SJCRH30 (cell line): ENCODE results near the gene CDC42BPA. TPM values are rescaled to one million over a fixed set of nuclear protein-coding genes. Genes with fewer than 3 reads are reported as not detected.
A peak's percentile ranks its signal among the peaks of the same experiment; 100 is the strongest.
"Not testable (repeated sequence)": the region's sequence is repeated elsewhere in the genome, so short reads cannot be mapped to it uniquely, and the experiment has no call there.

Source experiments
- DNase-seq, 2 experiments: peaks; one replicate each; pipeline ENCODE4 v3.0.0-alpha.2; 2015 to 2020
- H3K27ac ChIP-seq: fragments of 250-450 bp; sonication (Bioruptor Pico); 2 replicates; pipeline ENCODE4 v1.5.1; 2020; ENCODE audit warnings: mild to moderate bottlenecking, moderate library complexity
- H3K27me3 ChIP-seq: fragments of 250-450 bp; sonication (Bioruptor Pico); 2 replicates; pipeline ENCODE4 v1.5.1; 2020; ENCODE audit warnings: mild to moderate bottlenecking, moderate library complexity
- H3K36me3 ChIP-seq: fragments of 250-450 bp; sonication (Bioruptor Pico); 2 replicates; pipeline ENCODE4 v1.5.1; 2020; ENCODE audit warnings: mild to moderate bottlenecking, moderate library complexity
- H3K4me1 ChIP-seq: fragments of 250-450 bp; sonication (Bioruptor Pico); 2 replicates; pipeline ENCODE4 v1.5.1; 2020; ENCODE audit warnings: mild to moderate bottlenecking, moderate library complexity
- H3K4me3 ChIP-seq: fragments of 250-450 bp; sonication (Bioruptor Pico); 2 replicates; pipeline ENCODE4 v1.5.1; 2020; ENCODE audit warnings: mild to moderate bottlenecking, moderate library complexity
- H3K9me3 ChIP-seq: fragments of 250-450 bp; sonication (Bioruptor Pico); replicated peaks from 2 replicates; pipeline ENCODE4 v1.5.1; 2020; ENCODE audit warnings: mild to moderate bottlenecking, moderate library complexity
- total RNA-seq: library from RNA; depleted of rRNA; stranded (reverse); fragments of >200 nt; shearing (Covaris generic); gene quantifications from 2 replicates; pipeline ENCODE4 v1.2.3, GENCODE V29; 2014; rRNA removed

The CDC42BPA gene, protein sequence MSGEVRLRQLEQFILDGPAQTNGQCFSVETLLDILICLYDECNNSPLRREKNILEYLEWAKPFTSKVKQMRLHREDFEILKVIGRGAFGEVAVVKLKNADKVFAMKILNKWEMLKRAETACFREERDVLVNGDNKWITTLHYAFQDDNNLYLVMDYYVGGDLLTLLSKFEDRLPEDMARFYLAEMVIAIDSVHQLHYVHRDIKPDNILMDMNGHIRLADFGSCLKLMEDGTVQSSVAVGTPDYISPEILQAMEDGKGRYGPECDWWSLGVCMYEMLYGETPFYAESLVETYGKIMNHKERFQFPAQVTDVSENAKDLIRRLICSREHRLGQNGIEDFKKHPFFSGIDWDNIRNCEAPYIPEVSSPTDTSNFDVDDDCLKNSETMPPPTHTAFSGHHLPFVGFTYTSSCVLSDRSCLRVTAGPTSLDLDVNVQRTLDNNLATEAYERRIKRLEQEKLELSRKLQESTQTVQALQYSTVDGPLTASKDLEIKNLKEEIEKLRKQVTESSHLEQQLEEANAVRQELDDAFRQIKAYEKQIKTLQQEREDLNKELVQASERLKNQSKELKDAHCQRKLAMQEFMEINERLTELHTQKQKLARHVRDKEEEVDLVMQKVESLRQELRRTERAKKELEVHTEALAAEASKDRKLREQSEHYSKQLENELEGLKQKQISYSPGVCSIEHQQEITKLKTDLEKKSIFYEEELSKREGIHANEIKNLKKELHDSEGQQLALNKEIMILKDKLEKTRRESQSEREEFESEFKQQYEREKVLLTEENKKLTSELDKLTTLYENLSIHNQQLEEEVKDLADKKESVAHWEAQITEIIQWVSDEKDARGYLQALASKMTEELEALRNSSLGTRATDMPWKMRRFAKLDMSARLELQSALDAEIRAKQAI (N-terminal part only)
- total RNA-seq = 50.8 and 57.1 TPM in 2 replicates

DNA sequence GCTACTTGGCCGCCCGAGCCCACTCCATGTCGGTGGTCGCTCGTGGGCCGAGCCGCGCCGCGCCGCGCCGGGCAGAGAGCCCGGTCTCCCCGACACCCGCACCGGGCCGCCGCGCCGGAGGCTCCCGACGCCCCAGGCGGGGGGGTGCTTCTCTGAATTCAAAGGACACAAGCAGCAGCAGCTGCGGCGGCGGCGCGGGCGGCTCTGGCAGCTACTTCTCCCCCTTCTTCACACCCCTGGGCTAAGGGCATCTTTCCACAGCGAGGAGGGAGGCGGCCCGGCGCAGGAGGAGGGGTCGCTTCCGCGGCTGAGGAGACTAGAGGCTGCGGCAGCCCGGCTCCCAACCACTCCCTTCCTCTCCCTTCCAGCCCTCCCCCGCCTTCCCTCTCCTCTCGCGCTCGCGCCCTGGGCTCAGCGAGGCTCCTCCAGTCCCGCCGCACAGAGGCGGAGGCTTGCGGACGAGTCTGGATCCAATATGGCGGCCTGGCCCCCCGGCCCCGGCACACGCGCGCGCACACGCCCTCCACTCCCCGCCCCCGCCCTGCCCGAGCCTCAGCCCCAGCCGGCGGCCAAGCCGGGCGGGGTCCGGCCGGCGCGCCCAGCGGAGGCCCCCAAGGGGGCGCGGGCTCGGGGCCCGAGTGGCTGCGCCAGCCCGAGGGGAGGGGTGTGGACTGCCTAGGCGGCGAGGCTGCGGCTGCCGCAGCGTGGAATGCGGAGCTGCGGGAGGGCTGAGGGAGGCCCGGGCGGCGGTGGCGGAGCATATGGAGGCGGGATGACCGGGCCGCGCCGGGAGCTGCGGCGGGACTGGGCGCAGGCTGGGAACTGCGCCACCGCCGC, at the start of gene CDC42BPA:
TSS of gene CDC42BPA (minus strand) at position 477 of the 837 bp plus-strand sequence. CDS start 1,310 bp downstream, outside the sequence.
- peak; percentile 94 for DNase-seq
- Histone ChIP-seq H3K27ac (peak within 1 kb of the TSS; percentile 80), H3K9me3 (no peaks in the 10 kb centered on the region), H3K4me1 (peaks cover 3% of the 10 kb centered on the region; the same call in 1 of the 2 replicates), H3K36me3 (no peaks in the 10 kb centered on the region), H3K27me3 (no peaks in the 10 kb centered on the region), H3K4me3 (peak within 1 kb of the TSS; percentile 83)

DNA sequence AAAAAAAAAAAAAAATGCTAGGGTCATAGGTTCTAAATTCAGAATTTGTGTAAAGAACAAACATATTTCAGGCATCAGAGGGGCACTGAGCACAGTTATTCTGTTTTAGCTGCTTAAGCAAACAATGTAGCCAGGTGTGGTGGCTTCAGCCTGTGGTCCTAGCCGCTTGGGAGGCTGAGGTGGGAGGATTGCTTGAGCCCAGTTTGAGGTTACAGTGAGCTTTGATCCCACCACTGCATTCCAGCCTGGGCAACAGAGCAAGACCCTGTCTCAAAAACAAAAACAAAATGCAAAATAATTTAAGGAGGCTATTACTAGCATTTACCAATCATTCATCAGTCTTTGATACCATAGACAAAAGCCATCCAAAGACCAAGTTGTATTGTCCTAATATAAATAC, 49.7 kb upstream of the CDC42BPA start:
- H3K4me1 ChIP-seq = no peaks in the 10 kb centered on the region
- no peaks in the 10 kb centered on the region; the same call in 1 of the 2 replicates for H3K9me3 ChIP-seq
- no peaks in the 10 kb centered on the region for H3K36me3 ChIP-seq
- no peaks in the 10 kb centered on the region for H3K27me3 ChIP-seq
- H3K27ac ChIP-seq = no peak overlapping the region
- DNase-seq = no peak
- H3K4me3 ChIP-seq = no peak overlapping the region

DNA sequence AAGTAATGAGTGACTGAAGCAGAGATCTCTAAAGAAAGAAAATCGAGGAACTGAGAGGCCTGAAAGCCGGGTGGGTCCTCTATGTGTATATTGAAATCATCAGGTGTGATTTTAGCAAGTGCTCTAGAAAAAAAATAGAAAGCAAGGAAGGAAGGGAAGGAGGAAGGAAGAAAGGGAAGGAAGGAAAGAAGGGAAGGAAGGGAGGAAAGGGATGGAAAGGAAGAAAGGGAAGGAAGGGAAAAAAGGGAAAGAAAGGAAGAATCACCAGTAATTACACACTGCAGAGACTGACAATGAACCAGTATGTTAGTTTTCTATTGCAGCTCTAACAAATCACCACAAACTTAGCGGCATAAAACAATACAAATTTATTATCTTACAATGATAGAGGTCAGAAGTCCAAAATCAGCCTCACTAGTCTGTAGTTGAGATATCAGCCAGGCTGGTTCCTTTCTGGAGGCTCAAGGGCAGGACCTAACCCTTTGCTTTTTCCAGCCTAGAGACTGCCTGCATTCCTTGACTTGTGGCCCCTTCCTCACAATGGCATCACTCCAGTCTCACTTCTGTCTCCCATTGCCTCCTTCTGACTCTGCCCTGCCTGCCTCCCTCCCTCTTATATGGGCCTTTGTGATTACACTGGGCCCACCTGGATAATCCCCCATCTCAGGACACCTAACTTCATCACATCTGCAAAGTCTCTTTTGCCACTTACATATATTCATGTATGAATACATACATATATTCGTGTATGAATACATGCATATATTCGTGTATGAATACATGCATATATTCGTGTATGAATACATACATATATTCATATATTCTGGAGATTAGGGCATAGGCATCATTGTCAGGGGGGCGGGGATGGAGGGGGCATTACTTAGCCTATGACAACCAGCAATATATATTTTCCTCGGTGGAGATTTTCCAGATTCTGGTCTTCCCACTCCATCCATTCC, 47.5 kb upstream of the CDC42BPA start:
- Histone ChIP-seq H3K9me3 (no peaks in the 10 kb centered on the region; the same call in 1 of the 2 replicates), H3K27ac (no peak overlapping the region), H3K4me1 (no peaks in the 10 kb centered on the region), H3K4me3 (no peak overlapping the region), H3K27me3 (no peaks in the 10 kb centered on the region), H3K36me3 (no peaks in the 10 kb centered on the region)
- DNase-seq = no peak

DNA sequence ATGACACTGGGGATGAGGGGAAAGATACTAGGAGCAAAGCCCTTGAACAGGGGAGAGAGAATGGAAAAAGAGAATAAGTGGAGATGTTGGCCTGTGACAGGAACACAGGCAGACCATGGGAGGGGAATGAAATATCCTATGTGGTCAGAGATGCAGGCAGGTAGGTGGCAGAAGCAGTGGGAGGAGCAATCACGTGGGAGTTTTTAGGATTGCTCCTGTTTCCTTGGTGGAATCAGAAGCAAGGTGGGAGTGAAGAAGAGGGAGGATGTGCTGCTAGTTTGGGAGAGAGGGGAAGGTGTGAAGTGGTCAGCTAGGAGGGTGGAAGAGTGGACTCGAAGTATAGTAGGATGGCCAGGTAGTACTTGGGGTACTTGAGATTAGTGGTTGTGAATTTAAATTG, 46.4 kb upstream of the CDC42BPA start:
- H3K4me1 ChIP-seq = no peaks in the 10 kb centered on the region
- H3K27me3 ChIP-seq = no peaks in the 10 kb centered on the region
- no peak for DNase-seq
- H3K27ac ChIP-seq = no peak overlapping the region
- H3K4me3 ChIP-seq = no peak overlapping the region
- no peaks in the 10 kb centered on the region; the same call in 1 of the 2 replicates for H3K9me3 ChIP-seq
- H3K36me3 ChIP-seq = no peaks in the 10 kb centered on the region

DNA sequence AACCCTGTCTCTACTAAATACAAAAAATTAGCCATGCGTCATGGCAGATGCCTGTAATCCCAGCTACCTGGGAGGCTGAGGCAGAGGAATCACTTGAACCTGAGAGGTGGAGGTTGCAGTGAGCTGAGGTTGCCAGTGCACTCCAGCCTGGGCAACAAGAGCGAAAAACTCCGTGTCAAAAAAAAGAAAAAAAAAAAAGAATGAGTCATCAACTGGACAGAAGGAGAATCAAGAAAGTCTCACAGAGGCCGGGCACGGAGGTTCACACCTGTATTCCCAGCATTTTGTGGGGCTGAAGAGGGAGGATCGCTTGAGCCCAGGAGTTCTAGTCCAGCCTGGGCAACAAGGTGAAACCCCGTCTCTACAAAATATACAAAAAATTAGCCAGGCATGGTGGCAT, 45.5 kb upstream of the CDC42BPA start:
- Histone ChIP-seq H3K4me1 (no peaks in the 10 kb centered on the region), H3K27me3 (no peaks in the 10 kb centered on the region), H3K36me3 (no peaks in the 10 kb centered on the region), H3K9me3 (no peaks in the 10 kb centered on the region; the same call in 1 of the 2 replicates), H3K27ac (no peak overlapping the region), H3K4me3 (no peak overlapping the region)
- no peak for DNase-seq

DNA sequence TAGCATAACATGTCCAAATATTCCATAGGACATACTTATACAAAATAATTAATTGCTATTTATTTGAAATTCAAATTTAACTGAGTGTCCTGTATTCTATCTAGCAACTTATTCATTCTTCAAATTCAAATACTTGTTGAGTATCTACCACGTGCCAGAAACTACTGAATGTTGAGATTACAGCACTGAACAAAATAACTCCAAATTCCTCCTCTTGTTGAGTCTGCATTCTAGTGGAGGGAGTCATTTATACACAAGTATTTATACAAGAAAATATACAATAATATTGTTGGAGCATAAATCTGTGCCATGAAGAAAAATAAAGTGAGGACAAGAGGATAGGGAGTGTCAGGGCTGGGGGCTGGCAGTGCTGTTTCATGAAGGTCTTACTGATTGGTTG, 43.7 kb upstream of the CDC42BPA start:
- Histone ChIP-seq H3K27me3 (no peaks in the 10 kb centered on the region), H3K27ac (no peak overlapping the region), H3K9me3 (no peaks in the 10 kb centered on the region; the same call in 1 of the 2 replicates), H3K36me3 (no peaks in the 10 kb centered on the region), H3K4me3 (no peak overlapping the region), H3K4me1 (peaks cover 10% of the 10 kb centered on the region)
- no peak for DNase-seq

DNA sequence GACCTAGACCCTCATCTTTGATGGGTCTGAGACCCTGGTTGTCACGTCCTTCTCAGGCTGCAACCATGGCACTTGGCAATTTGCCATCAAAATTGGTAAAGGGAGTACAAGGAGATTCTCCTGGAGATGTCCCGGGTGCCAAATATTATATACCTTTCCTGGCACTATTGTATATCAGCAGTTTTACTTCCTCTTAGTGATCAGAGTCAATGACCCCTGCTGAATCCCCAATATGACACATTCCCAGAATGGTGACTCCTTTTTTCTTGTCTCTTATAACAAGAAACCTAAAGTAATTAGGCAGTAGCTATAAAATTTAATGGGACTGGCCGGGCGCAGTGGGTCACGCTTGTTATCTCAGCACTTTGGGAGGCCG, 39.6 kb upstream of the CDC42BPA start:
- Histone ChIP-seq H3K27me3 (no peaks in the 10 kb centered on the region), H3K4me3 (peak overlapping the region; percentile 12), H3K9me3 (no peaks in the 10 kb centered on the region), H3K4me1 (peaks cover 17% of the 10 kb centered on the region), H3K36me3 (no peaks in the 10 kb centered on the region), H3K27ac (peak overlapping the region; percentile 65)
- peak in 1 of 2 experiments; percentile 19 for DNase-seq

DNA sequence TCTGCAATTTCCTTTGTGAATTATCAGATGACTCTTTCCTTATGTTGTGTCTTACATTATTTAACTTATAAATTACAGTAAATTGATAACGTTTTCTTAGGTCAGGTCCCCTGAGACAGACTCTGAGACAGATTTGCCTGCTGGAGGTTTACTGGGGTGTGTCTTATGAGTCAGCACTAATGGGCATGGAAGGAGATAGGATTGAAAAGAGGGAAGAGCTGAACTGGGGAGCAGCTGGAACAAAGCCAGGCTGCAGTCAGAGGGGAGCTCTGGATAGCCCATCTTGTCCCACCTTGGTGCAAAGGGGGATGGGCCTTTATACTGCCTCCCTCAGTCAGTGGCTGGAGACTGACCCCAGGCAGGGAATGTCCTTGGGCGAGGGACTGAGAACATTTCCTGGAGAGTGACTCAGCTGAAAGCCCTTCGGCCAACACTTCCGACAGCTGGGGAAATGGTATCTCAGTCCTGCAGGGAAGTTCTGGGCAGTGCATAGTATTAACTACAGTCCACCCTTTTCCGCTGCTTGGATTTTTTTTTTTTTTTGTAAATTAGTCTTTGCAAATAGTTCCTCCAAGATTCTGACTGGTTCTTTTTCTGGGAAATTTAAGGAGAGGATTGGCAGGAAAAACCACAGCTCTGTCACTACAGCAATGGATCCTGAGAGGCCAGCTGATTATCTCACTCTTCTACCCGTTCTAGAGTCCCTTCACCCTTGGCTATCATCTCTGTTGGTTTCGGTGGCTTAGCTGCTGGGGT, 39.1 kb upstream of the CDC42BPA start:
- H3K9me3 ChIP-seq = no peaks in the 10 kb centered on the region
- no peaks in the 10 kb centered on the region for H3K27me3 ChIP-seq
- H3K4me3 ChIP-seq = peak overlapping the region; percentile 12
- DNase-seq = peak; percentile 87 to 88
- H3K36me3 ChIP-seq = no peaks in the 10 kb centered on the region
- peaks cover 17% of the 10 kb centered on the region for H3K4me1 ChIP-seq
- H3K27ac ChIP-seq = peak overlapping the region; percentile 65

DNA sequence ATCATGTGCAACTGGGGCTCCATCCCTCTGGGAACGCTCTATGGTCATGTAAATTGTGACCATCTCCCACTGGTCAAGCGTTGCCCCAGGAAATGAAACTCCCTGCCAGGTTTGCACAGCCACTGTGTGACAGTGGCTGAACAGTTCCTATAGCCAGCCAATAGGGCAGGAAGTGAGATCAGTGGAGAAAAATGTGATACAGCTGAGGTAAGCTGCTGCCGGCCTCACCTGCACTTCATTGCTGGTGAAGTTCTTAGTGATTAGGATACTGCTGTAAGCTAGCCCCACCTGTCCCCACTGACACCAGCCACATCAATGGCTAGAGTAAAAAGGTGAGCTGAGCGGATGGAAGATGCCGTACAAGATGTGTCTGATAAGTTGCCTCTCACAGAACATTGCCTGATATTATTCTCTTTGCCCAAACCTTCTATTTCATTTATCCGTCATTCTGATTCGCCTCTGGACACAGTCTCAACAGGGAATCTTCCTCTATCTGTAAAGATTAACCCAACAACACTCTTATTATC, 38.4 kb upstream of the CDC42BPA start:
- H3K4me3 ChIP-seq = no peak overlapping the region
- peaks cover 17% of the 10 kb centered on the region for H3K4me1 ChIP-seq
- DNase-seq = no peak
- no peaks in the 10 kb centered on the region for H3K27me3 ChIP-seq
- H3K9me3 ChIP-seq = no peaks in the 10 kb centered on the region
- H3K27ac ChIP-seq = peak overlapping the region; percentile 65
- H3K36me3 ChIP-seq = no peaks in the 10 kb centered on the region

DNA sequence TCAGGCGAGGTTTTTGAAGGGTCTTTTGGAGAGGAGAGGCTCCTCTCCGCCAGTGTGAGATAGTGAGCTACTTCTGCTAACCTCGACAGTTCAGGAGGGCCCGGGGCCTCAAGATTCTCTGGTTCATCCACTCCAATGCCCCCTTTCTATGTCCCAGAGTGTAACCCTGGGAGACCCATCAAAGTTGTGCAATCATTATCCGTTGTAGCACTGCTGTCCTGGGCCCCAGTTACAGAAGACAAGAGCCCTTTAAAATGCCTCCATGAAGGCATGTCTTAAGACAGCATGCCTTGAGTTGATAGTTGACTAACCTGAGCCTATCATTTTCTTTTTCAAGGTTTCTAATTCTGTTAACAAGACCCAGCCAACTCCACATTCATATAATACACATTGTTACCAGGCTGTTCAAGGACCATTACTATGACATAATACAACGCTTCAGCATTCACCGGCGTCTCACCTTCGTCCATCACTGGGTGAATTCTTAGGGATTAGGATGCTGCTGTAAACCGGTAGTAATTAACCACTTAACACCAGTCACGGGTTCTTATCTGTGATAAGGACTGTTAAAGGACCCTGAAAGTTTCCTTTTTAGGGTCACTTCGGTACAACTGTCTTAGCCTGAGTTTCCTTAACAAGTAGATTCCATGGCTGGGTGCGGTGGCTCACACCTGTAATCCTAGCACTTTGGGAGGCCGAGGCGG, 37.4 kb upstream of the CDC42BPA start:
- Histone ChIP-seq H3K9me3 (no peaks in the 10 kb centered on the region), H3K4me3 (no peak overlapping the region), H3K27ac (no peak overlapping the region), H3K4me1 (peaks cover 17% of the 10 kb centered on the region), H3K36me3 (no peaks in the 10 kb centered on the region), H3K27me3 (no peaks in the 10 kb centered on the region)
- no peak for DNase-seq

DNA sequence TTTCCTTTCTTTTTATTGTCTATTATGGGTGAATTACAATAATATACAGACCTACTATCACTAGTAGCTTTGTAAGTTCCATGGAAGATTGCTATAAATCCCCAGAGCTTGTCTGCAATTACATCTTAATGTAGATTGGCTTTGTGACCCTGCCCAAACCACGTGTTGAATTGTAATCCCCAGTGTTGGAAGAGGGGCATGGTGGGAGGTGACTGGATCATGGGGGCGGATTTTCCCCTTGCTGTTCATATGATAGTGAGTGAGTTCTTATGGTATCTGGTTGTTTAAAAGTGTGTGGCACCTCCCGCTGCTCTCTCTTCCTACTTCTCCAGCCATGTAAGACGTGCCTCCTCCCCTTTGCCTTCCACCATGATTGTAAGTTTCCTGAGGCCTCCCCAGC, 34.9 kb upstream of the CDC42BPA start:
- H3K4me3 ChIP-seq = no peak overlapping the region
- no peaks in the 10 kb centered on the region for H3K36me3 ChIP-seq
- H3K27me3 ChIP-seq = no peaks in the 10 kb centered on the region
- H3K4me1 ChIP-seq = peaks cover 16% of the 10 kb centered on the region
- DNase-seq = no peak
- no peak overlapping the region for H3K27ac ChIP-seq
- H3K9me3 ChIP-seq = no peaks in the 10 kb centered on the region

DNA sequence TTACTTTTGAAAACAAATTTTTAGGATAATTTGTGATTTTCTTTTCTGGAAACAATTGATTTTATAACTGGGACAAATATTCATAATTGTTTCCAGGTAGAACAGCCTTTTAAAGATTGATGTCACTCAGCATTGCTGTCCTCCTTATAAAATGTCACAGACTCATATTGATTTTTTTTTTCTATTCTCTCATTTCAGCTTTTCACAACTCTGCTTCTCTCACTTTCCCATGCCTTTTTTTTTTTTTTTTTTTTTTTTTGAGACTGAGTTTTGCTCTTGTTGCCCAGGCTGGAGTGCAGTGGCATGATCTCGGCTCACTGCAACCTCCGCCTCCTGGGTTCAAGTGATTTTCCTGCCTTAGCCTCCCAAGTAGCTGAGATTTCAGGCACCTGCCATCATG, 33.9 kb upstream of the CDC42BPA start:
- H3K4me1 ChIP-seq, H3K27me3 ChIP-seq, DNase-seq, H3K36me3 ChIP-seq, H3K4me3 ChIP-seq, H3K27ac ChIP-seq, H3K9me3 ChIP-seq: not testable (repeated sequence)
